ENCODE results near the gene BRSK2.

Gene BRSK2

DNA sequence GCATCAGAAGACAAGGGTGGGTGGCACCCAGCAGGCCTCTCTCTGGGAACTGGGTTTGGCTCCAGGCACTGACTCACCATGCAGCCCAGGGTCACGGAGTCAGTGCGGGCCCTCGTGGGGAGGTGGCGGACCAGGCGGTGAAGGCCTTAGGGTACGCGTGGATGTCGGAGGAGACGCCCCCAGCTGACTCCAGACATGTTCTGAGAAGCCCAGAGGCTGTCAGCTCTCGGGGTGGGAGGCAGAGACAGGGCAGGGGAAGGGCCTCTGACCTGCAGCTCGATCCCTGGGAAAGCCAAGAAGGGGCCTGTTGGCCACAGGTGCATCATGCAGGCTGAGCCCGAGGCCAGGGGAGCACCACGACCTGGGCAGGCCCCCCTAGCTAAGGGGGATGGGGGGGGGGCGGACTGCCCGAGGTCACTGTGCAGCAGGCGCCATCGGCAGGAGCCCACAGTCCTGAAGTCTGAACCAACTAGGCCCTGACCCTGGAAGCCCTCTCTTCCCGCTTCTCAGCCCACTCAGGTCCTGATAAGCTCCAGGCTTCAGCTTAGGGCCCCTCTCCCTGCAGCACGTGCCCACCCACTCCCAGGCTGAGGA is 78.8 kb downstream of the BRSK2 start:
- TF ChIP-seq, protein P1, sequence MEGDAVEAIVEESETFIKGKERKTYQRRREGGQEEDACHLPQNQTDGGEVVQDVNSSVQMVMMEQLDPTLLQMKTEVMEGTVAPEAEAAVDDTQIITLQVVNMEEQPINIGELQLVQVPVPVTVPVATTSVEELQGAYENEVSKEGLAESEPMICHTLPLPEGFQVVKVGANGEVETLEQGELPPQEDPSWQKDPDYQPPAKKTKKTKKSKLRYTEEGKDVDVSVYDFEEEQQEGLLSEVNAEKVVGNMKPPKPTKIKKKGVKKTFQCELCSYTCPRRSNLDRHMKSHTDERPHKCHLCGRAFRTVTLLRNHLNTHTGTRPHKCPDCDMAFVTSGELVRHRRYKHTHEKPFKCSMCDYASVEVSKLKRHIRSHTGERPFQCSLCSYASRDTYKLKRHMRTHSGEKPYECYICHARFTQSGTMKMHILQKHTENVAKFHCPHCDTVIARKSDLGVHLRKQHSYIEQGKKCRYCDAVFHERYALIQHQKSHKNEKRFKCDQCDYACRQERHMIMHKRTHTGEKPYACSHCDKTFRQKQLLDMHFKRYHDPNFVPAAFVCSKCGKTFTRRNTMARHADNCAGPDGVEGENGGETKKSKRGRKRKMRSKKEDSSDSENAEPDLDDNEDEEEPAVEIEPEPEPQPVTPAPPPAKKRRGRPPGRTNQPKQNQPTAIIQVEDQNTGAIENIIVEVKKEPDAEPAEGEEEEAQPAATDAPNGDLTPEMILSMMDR (IDR thresholded peaks at IDR 0.05; ENCODE audit: insufficient read depth, missing control alignments) = no peak
- DNase-seq (ENCODE audit: insufficient read length, low spot score) = no peak
- no peak for FAIRE-seq

- DNase-seq (ENCODE audit: insufficient read length, low spot score) (no peak), FAIRE-seq (no peak)
- TF ChIP-seq, protein P1 (IDR thresholded peaks at IDR 0.05; ENCODE audit: insufficient read depth, missing control alignments) = no peak
These were observed 79.7 kb downstream of the BRSK2 start for GRCh38 chr11:1469287-1469910.

DNA sequence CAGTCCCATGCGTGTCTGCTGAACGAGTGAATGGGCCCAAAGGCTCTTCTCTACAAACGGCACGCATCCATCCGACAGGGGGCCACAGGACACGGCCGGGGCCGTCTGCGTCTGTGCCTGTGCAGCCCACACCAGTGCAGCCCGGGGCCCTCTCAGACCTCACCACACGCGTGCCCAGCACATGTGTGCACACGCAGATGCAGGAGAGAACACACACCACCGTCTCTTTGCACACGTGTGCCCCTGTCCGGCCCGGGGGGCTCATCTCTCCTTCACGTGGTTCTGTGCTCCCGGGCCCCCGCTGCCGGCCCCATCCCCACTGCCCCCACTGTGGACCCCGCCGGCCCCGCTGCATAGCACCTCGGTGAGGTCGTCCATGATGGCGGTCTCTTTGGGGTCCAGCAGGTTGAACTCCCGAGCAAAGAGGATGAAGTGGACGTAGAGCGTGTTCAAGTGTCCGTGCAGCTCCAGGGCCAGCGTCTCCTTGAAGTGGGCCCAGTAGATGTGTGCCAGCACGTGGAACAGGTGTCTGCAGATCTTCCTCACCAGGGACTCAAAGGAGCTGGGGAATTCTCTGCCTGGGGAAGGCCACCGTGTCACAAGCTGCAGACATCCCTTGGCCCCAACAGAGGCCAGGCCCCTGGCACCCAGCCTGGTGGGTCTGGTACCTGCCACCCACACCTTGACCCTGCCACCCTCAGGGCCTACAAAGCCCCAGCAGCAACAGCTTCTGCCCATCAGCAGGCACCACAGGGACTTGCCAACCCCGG is 80.4 kb downstream of the BRSK2 start:
- TF ChIP-seq, protein P1 (IDR thresholded peaks at IDR 0.05; ENCODE audit: insufficient read depth, missing control alignments) = no peak
- FAIRE-seq = no peak
- no peak for DNase-seq (ENCODE audit: insufficient read length, low spot score)

- FAIRE-seq = no peak
- DNase-seq (ENCODE audit: insufficient read length, low spot score) = no peak
- TF ChIP-seq, protein P1 (IDR thresholded peaks at IDR 0.05; ENCODE audit: insufficient read depth, missing control alignments) = no peak
These were observed 81.2 kb downstream of the BRSK2 start for GRCh38 chr11:1470681-1471611.

GRCh38 chr11:1471736-1472135 is 82.0 kb downstream of the BRSK2 start:
- no peak for FAIRE-seq
- DNase-seq (ENCODE audit: insufficient read length, low spot score) = no peak
- TF ChIP-seq, protein P1 (IDR thresholded peaks at IDR 0.05; ENCODE audit: insufficient read depth, missing control alignments) = no peak

- TF ChIP-seq, protein P1 (IDR thresholded peaks at IDR 0.05; ENCODE audit: insufficient read depth, missing control alignments) = no peak
- no peak for DNase-seq (ENCODE audit: insufficient read length, low spot score)
- no peak for FAIRE-seq
These were observed 82.7 kb downstream of the BRSK2 start for GRCh38 chr11:1472180-1473005.

All from D721Med (cell line).